GM12875 (cell line): Measurements from ENCODE around the gene FAM32A.

Experiments used
- H3K4me3 ChIP-seq: one replicate; pipeline ENCODE4 v1.5.1; 2011; ENCODE audit warnings: low read depth, low read length, control low read depth
- TF ChIP-seq, protein P1 (sequence below): IDR thresholded peaks from 2 replicates; pipeline ENCODE4 v1.5.1; 2011; ENCODE audit warnings: low read depth, mild to moderate bottlenecking, control low read depth, inconsistent platforms, low read length, moderate library complexity, borderline replicate concordance; ENCODE audit not compliant: insufficient read depth

FAM32A gene

DNA sequence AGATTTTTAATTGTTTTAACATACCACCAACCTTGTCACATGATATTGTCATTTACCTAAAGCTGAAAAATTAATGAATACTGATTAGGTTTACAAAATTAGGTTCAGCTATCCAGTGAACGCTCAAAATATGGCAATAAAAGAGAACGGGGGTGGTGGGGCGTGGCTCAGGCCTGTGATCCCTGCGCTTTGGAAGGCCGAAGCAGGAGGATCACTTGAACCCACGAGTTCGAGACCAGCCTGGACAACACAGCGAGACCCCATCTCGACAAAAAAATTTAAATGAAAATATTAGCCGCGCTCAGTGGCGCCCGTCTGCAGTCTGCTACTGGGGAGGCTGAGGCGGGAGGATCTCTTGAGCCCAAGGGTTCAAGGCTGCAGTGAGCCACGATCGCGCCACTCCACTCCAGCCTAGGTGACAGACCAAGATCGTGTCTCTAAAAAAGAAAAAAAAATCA, 516 bp upstream of the FAM32A start:
- TF ChIP-seq, protein P1, sequence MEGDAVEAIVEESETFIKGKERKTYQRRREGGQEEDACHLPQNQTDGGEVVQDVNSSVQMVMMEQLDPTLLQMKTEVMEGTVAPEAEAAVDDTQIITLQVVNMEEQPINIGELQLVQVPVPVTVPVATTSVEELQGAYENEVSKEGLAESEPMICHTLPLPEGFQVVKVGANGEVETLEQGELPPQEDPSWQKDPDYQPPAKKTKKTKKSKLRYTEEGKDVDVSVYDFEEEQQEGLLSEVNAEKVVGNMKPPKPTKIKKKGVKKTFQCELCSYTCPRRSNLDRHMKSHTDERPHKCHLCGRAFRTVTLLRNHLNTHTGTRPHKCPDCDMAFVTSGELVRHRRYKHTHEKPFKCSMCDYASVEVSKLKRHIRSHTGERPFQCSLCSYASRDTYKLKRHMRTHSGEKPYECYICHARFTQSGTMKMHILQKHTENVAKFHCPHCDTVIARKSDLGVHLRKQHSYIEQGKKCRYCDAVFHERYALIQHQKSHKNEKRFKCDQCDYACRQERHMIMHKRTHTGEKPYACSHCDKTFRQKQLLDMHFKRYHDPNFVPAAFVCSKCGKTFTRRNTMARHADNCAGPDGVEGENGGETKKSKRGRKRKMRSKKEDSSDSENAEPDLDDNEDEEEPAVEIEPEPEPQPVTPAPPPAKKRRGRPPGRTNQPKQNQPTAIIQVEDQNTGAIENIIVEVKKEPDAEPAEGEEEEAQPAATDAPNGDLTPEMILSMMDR = no peak
- H3K4me3 ChIP-seq = peak overlapping the region; percentile 40

DNA sequence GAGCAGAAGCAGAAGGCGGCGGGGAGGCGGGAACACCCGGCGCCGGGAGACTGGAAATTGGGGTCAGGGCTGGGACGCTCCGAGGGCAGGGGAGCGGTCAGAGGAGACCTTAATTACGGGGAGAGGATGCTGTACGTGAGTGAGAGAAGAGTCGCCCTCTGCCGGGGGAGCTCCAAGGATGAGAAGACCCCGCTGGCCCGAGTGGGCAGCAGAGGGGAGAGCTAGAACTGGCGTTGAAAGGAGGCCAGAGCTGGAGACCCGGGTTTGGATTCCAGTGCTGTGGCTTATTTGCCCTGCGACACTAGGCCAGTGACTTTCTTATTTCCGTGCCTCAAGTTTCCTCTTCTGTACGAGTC, 536 bp downstream of the FAM32A start:
- peak overlapping the region; percentile 89 for H3K4me3 ChIP-seq
- TF ChIP-seq, protein P1 = peak; percentile 41; the same call in 1 of the 2 replicates

GRCh38 chr19:16188521-16188920, 3.3 kb downstream of the FAM32A start:
- H3K4me3 ChIP-seq = no peak overlapping the region
- TF ChIP-seq, protein P1 = no peak

- H3K4me3 ChIP-seq = no peak overlapping the region
- TF ChIP-seq, protein P1 = no peak
Measured at GRCh38 chr19:16190198-16190597, 5.0 kb downstream of the FAM32A start.

GRCh38 chr19:16190736-16191135, 5.5 kb downstream of the FAM32A start:
- H3K4me3 ChIP-seq = no peak overlapping the region
- TF ChIP-seq, protein P1 = no peak

DNA sequence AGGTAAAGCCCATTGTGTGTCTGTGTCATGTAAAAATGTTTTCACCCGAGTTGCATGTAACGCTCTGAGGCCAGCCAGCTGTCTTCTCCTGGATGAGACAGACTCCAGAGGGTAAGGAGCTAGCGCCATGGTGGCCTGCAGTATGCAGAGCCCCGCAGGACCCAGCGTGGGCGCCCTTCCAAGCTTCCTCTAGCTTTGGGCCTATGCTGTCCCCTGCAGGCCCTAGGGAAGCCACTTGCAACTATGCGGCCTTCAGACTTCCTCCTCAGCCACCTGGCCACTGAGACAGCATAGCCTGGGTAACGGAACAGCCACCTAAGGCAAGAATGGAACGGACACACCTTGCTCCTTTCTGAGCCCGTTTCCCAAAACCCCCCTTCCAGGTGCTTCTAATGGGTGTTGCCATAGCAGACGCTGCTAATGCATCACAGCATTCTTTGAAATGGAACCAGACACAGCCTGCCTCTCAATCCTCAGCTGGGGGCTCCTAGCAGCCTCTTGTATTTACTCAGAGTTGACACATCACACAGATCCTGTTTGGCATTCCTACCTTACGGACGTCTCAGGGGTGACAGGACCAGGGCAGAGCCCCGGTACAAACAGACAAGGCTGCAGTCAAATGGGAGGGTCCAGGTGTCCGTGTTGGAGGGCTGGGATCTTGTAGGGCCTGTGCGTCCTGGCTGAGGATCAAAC, 6.2 kb downstream of the FAM32A start:
- TF ChIP-seq, protein P1 = no peak
- H3K4me3 ChIP-seq = no peak overlapping the region

DNA sequence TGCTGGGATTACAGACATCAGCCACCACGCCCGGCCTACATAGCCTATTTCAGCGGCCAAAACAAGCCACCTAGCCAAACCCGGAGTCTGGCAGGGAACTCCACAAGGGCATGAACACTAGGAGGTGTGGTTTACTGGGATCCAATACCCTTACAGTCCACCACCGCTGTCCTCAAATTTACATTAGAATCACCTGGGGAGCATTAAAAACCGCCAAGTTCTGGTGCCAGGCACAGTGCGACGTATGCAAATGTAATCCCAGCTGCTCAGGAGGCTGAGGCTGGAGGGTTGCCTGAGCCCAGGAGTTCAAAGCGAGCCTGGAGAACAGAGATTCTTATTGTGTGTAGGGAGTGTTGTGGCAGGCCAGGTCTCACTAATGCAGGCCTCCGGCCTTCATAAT, 8.3 kb downstream of the FAM32A start:
- H3K4me3 ChIP-seq = no peak overlapping the region

More for the DNA sequence above, 8.3 kb downstream of the FAM32A start:
- TF ChIP-seq, protein P1 = no peak
